Neural cell (in vitro differentiated cells): ENCODE measurements around the gene ARHGEF1. TPM values are rescaled to one million over a fixed set of nuclear protein-coding genes. Genes with fewer than 3 reads are reported as not detected.

Experiments used
- H2AFZ ChIP-seq: fragments of 200-600, 300-800 bp; sonication (generic), shearing (Covaris generic); 2 replicates; pipeline ENCODE4 v1.6.0; 2014; ENCODE audit warnings: low read depth, mild to moderate bottlenecking, antibody characterized with exemption, low read length, moderate library complexity
- H3F3A ChIP-seq: fragments of 200-600 bp; shearing (Covaris generic); 2 replicates; pipeline ENCODE4 v1.6.1; 2016; ENCODE audit warnings: mild to moderate bottlenecking, moderate library complexity, mixed read lengths, antibody characterized with exemption, low read length; ENCODE audit not compliant: insufficient read depth, poor library complexity, severe bottlenecking
- H3K27ac ChIP-seq: fragments of 200-600, 300-800 bp; sonication (generic), shearing (Covaris generic); 2 replicates; pipeline ENCODE4 v1.5.1; 2014; ENCODE audit warnings: mild to moderate bottlenecking, low read length, moderate library complexity
- H3K27me3 ChIP-seq: fragments of 300-800, 200-600 bp; sonication (generic), shearing (Covaris generic); 2 replicates; pipeline ENCODE4 v1.6.0; 2014; ENCODE audit warnings: mild to moderate bottlenecking, low read depth, low read length, moderate library complexity; ENCODE audit not compliant: insufficient read depth
- H3K36me3 ChIP-seq: fragments of 300-800, 200-600 bp; sonication (generic), shearing (Covaris generic); 2 replicates; pipeline ENCODE4 v1.5.1; 2014; ENCODE audit warnings: mild to moderate bottlenecking, antibody characterized with exemption, low read length, moderate library complexity; ENCODE audit not compliant: insufficient read depth
- H3K4me2 ChIP-seq: fragments of 300-800, 200-600 bp; sonication (generic), shearing (Covaris generic); 2 replicates; pipeline ENCODE4 v1.6.0; 2014; ENCODE audit warnings: mild to moderate bottlenecking, low read length
- H3K4me3 ChIP-seq: fragments of 300-800, 200-600 bp; sonication (generic), shearing (Covaris generic); 2 replicates; pipeline ENCODE4 v1.5.1; 2014; ENCODE audit warnings: mild to moderate bottlenecking, low read length, moderate library complexity
- H3K79me2 ChIP-seq: fragments of 200-600 bp; shearing (Covaris generic); replicated peaks from 2 replicates; pipeline ENCODE4 v1.6.0; 2014; ENCODE audit warnings: mild to moderate bottlenecking, low read length, moderate library complexity; ENCODE audit not compliant: insufficient read depth
- H3K9ac ChIP-seq: fragments of 300-800, 200-600 bp; sonication (generic), shearing (Covaris generic); 2 replicates; pipeline ENCODE4 v1.6.1; 2016; ENCODE audit warnings: mild to moderate bottlenecking, low read length, mixed read lengths
- H3K9me2 ChIP-seq: fragments of 200-600 bp; shearing (Covaris generic); 2 replicates; pipeline ENCODE4 v1.6.1; 2016; ENCODE audit warnings: mild to moderate bottlenecking, low read length, mixed read lengths; ENCODE audit not compliant: insufficient read depth
- H3K9me3 ChIP-seq: fragments of 200-600, 300-800 bp; sonication (generic), shearing (Covaris generic); 2 replicates; pipeline ENCODE4 v1.6.1; 2016; ENCODE audit warnings: mild to moderate bottlenecking, mixed run types, low read length, moderate library complexity, mixed read lengths
- H4K20me1 ChIP-seq: fragments of 200-600 bp; shearing (Covaris generic); 2 replicates; pipeline ENCODE4 v1.6.1; 2016; ENCODE audit warnings: mild to moderate bottlenecking, mixed run types; ENCODE audit not compliant: insufficient read depth
- EP300 ChIP-seq: fragments of 450-650 bp; conservative IDR thresholded peaks from 2 replicates; pipeline ENCODE4 v1.6.1; 2014; ENCODE audit warnings: antibody characterized with exemption, mild to moderate bottlenecking, moderate library complexity; ENCODE audit not compliant: poor library complexity, severe bottlenecking
- EZH2 ChIP-seq: fragments of 200-600, 300-800 bp; shearing (Covaris generic), sonication (generic); IDR thresholded peaks from 2 replicates; pipeline ENCODE4 v1.6.1; 2014; ENCODE audit warnings: antibody characterized with exemption, low read length, borderline replicate concordance, mild to moderate bottlenecking; ENCODE audit not compliant: insufficient read depth, poor library complexity, severe bottlenecking
- MXI1 ChIP-seq: fragments of 450-650 bp; conservative IDR thresholded peaks from 2 replicates; pipeline ENCODE4 v1.6.1; 2014; ENCODE audit warnings: antibody characterized with exemption, mild to moderate bottlenecking; ENCODE audit not compliant: poor library complexity, severe bottlenecking
- POLR2AphosphoS5 ChIP-seq: IDR thresholded peaks from 2 replicates; pipeline ENCODE4 v1.6.1; 2012
- RAD21 ChIP-seq: fragments of 450-650 bp; conservative IDR thresholded peaks from 2 replicates; pipeline ENCODE4 v1.6.1; 2014; ENCODE audit warnings: antibody characterized with exemption, mild to moderate bottlenecking, moderate library complexity
- SMC3 ChIP-seq: fragments of 450-650 bp; conservative IDR thresholded peaks from 2 replicates; pipeline ENCODE4 v1.6.1; 2014; ENCODE audit warnings: antibody characterized with exemption, mild to moderate bottlenecking, moderate library complexity; ENCODE audit not compliant: poor library complexity
- TAF1 ChIP-seq: IDR thresholded peaks from 2 replicates; pipeline ENCODE4 v1.6.1; 2012; ENCODE audit warnings: low read depth
- polyA plus RNA-seq: library from polyadenylated mRNA; depleted of rRNA; stranded (reverse); fragments of >200 nt; gene quantifications from 2 replicates; pipeline ENCODE4 v1.2.3, GENCODE V29; 2014
- TF ChIP-seq, protein P1 (sequence below): IDR thresholded peaks from 2 replicates; pipeline ENCODE4 v1.6.1; 2012; ENCODE audit warnings: borderline replicate concordance
- TF ChIP-seq, protein P2 (sequence below): fragments of 450-650 bp; IDR thresholded peaks from 2 replicates; pipeline ENCODE4 v1.5.1; 2014; ENCODE audit warnings: antibody characterized with exemption, mild to moderate bottlenecking, moderate library complexity; ENCODE audit not compliant: poor library complexity, severe bottlenecking

ARHGEF1 gene
- polyA plus RNA-seq, 1 donor from 2014 or later: 12.0 TPM

DNA sequence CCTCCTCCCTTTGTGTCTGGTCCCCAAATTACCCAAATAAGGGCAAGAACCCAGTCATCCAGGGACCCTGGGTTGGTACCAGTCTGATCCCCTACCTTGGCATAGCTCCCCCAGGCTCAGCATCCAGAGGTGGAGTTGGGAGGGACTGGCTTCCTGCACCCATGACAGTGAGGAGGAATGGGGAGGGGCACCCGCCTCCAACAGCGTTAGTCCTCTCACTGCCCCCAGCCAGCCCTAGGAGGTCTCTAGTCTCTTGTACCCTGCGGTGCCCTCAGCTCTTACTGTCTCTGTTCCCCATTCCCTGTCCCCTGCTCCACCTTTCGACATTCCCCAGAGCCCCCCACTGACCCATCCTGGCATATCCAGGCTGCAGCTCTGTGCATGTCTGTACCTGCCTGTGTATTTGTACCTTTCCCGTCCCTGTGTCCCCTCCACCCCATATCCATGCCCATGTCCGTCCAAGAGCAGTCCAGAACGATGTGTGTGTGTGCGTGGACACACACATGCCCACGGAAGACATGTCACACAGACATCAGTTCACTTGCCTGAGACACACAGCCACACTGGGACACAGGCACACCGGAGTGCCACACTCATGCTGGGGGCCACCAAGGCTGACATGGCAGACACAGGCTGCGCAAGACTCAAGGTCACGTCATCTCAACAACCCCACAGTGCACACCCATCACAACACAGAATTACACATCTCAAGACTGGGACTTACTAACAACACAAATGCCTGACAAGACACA is 27.4 kb downstream of the ARHGEF1 start:
- Histone ChIP-seq H3K9me2 (no peaks in the 10 kb centered on the region), H3K36me3 (no peaks in the 10 kb centered on the region), H2AFZ (no peak overlapping the region), H3K9ac (no peak overlapping the region), H4K20me1 (no peaks in the 10 kb centered on the region), H3F3A (no peaks in the 10 kb centered on the region), H3K4me3 (no peak overlapping the region), H3K79me2 (no peaks in the 10 kb centered on the region), H3K27me3 (peaks cover 48% of the 10 kb centered on the region), H3K9me3 (no peaks in the 10 kb centered on the region), H3K27ac (no peak overlapping the region), H3K4me2 (no peak overlapping the region)
- TF ChIP-seq EZH2 (no peak), EP300 (no peak), POLR2AphosphoS5 (no peak), RAD21 (no peak), MXI1 (no peak), SMC3 (no peak), TAF1 (no peak)
- TF ChIP-seq, protein P1, sequence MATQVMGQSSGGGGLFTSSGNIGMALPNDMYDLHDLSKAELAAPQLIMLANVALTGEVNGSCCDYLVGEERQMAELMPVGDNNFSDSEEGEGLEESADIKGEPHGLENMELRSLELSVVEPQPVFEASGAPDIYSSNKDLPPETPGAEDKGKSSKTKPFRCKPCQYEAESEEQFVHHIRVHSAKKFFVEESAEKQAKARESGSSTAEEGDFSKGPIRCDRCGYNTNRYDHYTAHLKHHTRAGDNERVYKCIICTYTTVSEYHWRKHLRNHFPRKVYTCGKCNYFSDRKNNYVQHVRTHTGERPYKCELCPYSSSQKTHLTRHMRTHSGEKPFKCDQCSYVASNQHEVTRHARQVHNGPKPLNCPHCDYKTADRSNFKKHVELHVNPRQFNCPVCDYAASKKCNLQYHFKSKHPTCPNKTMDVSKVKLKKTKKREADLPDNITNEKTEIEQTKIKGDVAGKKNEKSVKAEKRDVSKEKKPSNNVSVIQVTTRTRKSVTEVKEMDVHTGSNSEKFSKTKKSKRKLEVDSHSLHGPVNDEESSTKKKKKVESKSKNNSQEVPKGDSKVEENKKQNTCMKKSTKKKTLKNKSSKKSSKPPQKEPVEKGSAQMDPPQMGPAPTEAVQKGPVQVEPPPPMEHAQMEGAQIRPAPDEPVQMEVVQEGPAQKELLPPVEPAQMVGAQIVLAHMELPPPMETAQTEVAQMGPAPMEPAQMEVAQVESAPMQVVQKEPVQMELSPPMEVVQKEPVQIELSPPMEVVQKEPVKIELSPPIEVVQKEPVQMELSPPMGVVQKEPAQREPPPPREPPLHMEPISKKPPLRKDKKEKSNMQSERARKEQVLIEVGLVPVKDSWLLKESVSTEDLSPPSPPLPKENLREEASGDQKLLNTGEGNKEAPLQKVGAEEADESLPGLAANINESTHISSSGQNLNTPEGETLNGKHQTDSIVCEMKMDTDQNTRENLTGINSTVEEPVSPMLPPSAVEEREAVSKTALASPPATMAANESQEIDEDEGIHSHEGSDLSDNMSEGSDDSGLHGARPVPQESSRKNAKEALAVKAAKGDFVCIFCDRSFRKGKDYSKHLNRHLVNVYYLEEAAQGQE: no peak
- TF ChIP-seq, protein P2, sequence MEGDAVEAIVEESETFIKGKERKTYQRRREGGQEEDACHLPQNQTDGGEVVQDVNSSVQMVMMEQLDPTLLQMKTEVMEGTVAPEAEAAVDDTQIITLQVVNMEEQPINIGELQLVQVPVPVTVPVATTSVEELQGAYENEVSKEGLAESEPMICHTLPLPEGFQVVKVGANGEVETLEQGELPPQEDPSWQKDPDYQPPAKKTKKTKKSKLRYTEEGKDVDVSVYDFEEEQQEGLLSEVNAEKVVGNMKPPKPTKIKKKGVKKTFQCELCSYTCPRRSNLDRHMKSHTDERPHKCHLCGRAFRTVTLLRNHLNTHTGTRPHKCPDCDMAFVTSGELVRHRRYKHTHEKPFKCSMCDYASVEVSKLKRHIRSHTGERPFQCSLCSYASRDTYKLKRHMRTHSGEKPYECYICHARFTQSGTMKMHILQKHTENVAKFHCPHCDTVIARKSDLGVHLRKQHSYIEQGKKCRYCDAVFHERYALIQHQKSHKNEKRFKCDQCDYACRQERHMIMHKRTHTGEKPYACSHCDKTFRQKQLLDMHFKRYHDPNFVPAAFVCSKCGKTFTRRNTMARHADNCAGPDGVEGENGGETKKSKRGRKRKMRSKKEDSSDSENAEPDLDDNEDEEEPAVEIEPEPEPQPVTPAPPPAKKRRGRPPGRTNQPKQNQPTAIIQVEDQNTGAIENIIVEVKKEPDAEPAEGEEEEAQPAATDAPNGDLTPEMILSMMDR: no peak

- Histone ChIP-seq H3K9me3 (no peaks in the 10 kb centered on the region), H3K27me3 (peaks cover 56% of the 10 kb centered on the region), H3F3A (no peaks in the 10 kb centered on the region), H2AFZ (no peak overlapping the region), H3K4me2 (no peak overlapping the region), H3K4me3 (no peak overlapping the region), H3K27ac (no peak overlapping the region), H3K36me3 (no peaks in the 10 kb centered on the region), H3K79me2 (no peaks in the 10 kb centered on the region), H3K9me2 (no peaks in the 10 kb centered on the region), H3K9ac (no peak overlapping the region), H4K20me1 (no peaks in the 10 kb centered on the region)
- TF ChIP-seq TAF1: no peak
- TF ChIP-seq POLR2AphosphoS5: no peak
- TF ChIP-seq, protein P2: no peak
- no peak for TF ChIP-seq EZH2
- no peak for TF ChIP-seq EP300
- no peak for TF ChIP-seq RAD21
- no peak for TF ChIP-seq SMC3
- TF ChIP-seq, protein P1: no peak
- TF ChIP-seq MXI1: no peak
Measured at GRCh38 chr19:41910992-41911888, 28.3 kb downstream of the ARHGEF1 start.
